Upper lobe of left lung (tissue), 4 donors: ENCODE measurements around the gene WFDC6.

Source experiments
- CTCF ChIP-seq, 6 experiments: fragments of 450-650 bp in 4 of 6; fragments of 200-600 bp in 2 of 6; sonication (generic) in 2 of 6; IDR thresholded peaks; one replicate each; pipeline ENCODE4 v1.5.1; 2016 to 2019; ENCODE audit warnings: antibody characterized with exemption in 6 of 6
- POLR2AphosphoS5 ChIP-seq, 2 donors: sonication (generic); formaldehyde crosslinking; IDR thresholded peaks; one replicate each; pipeline ENCODE4 v1.5.1; 2017; ENCODE audit warnings: antibody characterized with exemption in 2 of 2

DNA sequence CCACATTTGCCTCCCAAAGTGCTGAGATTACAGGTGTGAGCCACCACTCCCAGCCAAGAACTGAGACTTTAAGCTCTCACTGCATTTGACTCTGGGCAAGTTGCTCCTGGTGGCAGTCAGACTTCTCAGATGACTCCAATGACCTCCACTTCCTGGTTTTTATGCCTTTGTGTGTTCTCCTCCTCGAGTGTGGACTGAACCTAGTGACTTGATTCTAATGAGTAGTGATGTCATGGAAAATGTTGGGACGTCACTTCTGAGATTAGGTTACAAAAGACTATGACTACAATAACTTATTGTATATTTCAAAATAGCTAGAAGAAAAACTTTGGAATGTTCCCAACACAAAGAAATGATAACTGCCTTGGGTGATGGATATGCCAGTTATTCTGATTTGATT is 35.9 kb downstream of the WFDC6 start:
- TF ChIP-seq POLR2AphosphoS5 (IDR thresholded peaks at IDR 0.05) (no peak), CTCF (IDR thresholded peaks at IDR 0.05) (no peak)
